Uterus (tissue), 4 donors: ENCODE measurements around the gene SDHC. TPM values are rescaled to one million over a fixed set of nuclear protein-coding genes. Genes with fewer than 3 reads are reported as not detected.

Experiments used
- DNase-seq, 2 donors: peaks; one replicate each; pipeline ENCODE4 v3.0.0-alpha.2; 2019 to 2020
- H3K27ac ChIP-seq, 2 donors: fragments of 200-600 bp; sonication (generic); 1 replicate in 1 of 2; 2 replicates in 1 of 2; pipeline ENCODE4 v1.5.1; 2016 to 2018
- H3K27me3 ChIP-seq, 2 donors: fragments of 200-600 bp; sonication (generic); one replicate each; pipeline ENCODE4 v1.5.1; 2018 to 2019; ENCODE audit warnings: control low read depth in 1 of 2
- H3K36me3 ChIP-seq, 2 donors: fragments of 200-600 bp; sonication (generic); one replicate each; pipeline ENCODE4 v1.5.1; 2019; ENCODE audit warnings: control low read depth in 1 of 2
- H3K4me1 ChIP-seq, 2 donors: fragments of 200-600 bp; sonication (generic); one replicate each; pipeline ENCODE4 v1.5.1; 2018 to 2019; ENCODE audit warnings: control low read depth in 1 of 2
- H3K4me3 ChIP-seq, 2 donors: fragments of 200-600 bp; sonication (generic); 1 replicate in 1 of 2; 2 replicates in 1 of 2; pipeline ENCODE4 v1.5.1; 2018 to 2019; ENCODE audit warnings: mild to moderate bottlenecking in 1 of 2
- H3K9me3 ChIP-seq, 2 donors: fragments of 200-600 bp; sonication (generic); one replicate each; pipeline ENCODE4 v1.5.1; 2019; ENCODE audit warnings: control low read depth in 1 of 2
- CTCF ChIP-seq, 4 experiments: fragments of 200-600 bp in 2 of 4; fragments of 450-650 bp in 2 of 4; sonication (generic) in 2 of 4; IDR thresholded peaks; one replicate each; pipeline ENCODE4 v1.5.1; 2016 to 2019; ENCODE audit warnings: antibody characterized with exemption in 4 of 4, mild to moderate bottlenecking in 2 of 4, moderate library complexity in 1 of 4
- POLR2A ChIP-seq, 2 donors: fragments of 450-650 bp; IDR thresholded peaks; one replicate each; pipeline ENCODE4 v1.6.1; 2016; ENCODE audit warnings: antibody characterized with exemption in 2 of 2, mild to moderate bottlenecking in 1 of 2, moderate library complexity in 1 of 2
- intact Hi-C: fragments of 100-400 bp; cut with DNase I; formaldehyde crosslinking; loops from one replicate; pipeline ENCODE4 v1.15.1; 2023; ENCODE audit warnings: low total_unique reads
- total RNA-seq, 4 donors: library from RNA; depleted of rRNA in 3 of 4; stranded (reverse); fragments of >200 nt in 3 of 4; gene quantifications; one replicate each; pipeline versions ENCODE4 v1.1.0 to v1.2.4, GENCODE V29; 2014 to 2023
- donor health status: DM: yes; HTN: yes; CAD: no.

SDHC gene
- total RNA-seq, 4 donors from 2014 or later = 28.5 to 127 (median 55.8) TPM

DNA sequence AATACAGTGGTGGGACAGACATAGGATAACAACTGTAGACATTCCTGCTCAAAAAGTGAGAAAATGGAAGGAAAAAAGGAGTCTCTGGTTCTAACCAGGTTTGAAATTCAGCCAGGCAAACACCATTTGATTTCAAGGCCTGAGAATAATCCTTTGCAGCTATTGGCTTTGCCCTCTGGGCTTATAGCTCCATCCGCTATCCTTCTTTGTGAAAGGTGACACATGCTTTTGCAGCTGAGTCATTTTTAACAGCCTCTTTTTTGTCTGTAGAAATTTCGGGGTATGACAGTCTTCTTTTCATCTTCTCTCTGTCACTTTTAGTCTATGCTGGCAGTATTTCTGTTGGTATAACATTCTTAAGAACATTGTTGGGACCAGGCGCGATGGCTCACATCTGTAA is 16.2 kb downstream of the SDHC start:
- no peak for DNase-seq
- intact Hi-C loops = no loop called here
- no peaks in the 10 kb centered on the region for H3K36me3 ChIP-seq
- no peak overlapping the region for H3K4me3 ChIP-seq
- TF ChIP-seq POLR2A (IDR thresholded peaks at IDR 0.05) = no peak
- TF ChIP-seq CTCF (IDR thresholded peaks at IDR 0.05) = no peak
- H3K27ac ChIP-seq = no peak overlapping the region
- H3K9me3 ChIP-seq = no peaks in the 10 kb centered on the region
- no peaks in the 10 kb centered on the region for H3K4me1 ChIP-seq
- no peaks in the 10 kb centered on the region for H3K27me3 ChIP-seq

GRCh38 chr1:161333166-161333565 is 19.0 kb downstream of the SDHC start:
- no peaks in the 10 kb centered on the region for H3K27me3 ChIP-seq
- no peak for DNase-seq
- H3K4me1 ChIP-seq = no peaks in the 10 kb centered on the region
- no peak overlapping the region for H3K27ac ChIP-seq
- intact Hi-C loops = no loop called here
- TF ChIP-seq CTCF (IDR thresholded peaks at IDR 0.05) = no peak
- TF ChIP-seq POLR2A (IDR thresholded peaks at IDR 0.05) = no peak
- H3K4me3 ChIP-seq = no peak overlapping the region
- no peaks in the 10 kb centered on the region for H3K9me3 ChIP-seq
- no peaks in the 10 kb centered on the region for H3K36me3 ChIP-seq

- DNase-seq = no peak
- no peak overlapping the region for H3K27ac ChIP-seq
- intact Hi-C loops = no loop called here
- TF ChIP-seq POLR2A (IDR thresholded peaks at IDR 0.05) (no peak), CTCF (IDR thresholded peaks at IDR 0.05) (no peak)
- H3K4me1 ChIP-seq = no peaks in the 10 kb centered on the region
- no peaks in the 10 kb centered on the region for H3K27me3 ChIP-seq
- H3K9me3 ChIP-seq = no peaks in the 10 kb centered on the region
- no peaks in the 10 kb centered on the region for H3K36me3 ChIP-seq
- no peak overlapping the region for H3K4me3 ChIP-seq
Measured at GRCh38 chr1:161335796-161336195, 21.6 kb downstream of the SDHC start.

GRCh38 chr1:161342177-161342576 is 28.0 kb downstream of the SDHC start:
- H3K36me3 ChIP-seq = no peaks in the 10 kb centered on the region
- H3K4me1 ChIP-seq = no peaks in the 10 kb centered on the region
- TF ChIP-seq POLR2A (IDR thresholded peaks at IDR 0.05) = no peak
- no peak for TF ChIP-seq CTCF (IDR thresholded peaks at IDR 0.05)
- intact Hi-C loops = no loop called here
- no peaks in the 10 kb centered on the region for H3K9me3 ChIP-seq
- DNase-seq = no peak
- no peaks in the 10 kb centered on the region for H3K27me3 ChIP-seq
- H3K4me3 ChIP-seq = no peak overlapping the region
- no peak overlapping the region for H3K27ac ChIP-seq

DNA sequence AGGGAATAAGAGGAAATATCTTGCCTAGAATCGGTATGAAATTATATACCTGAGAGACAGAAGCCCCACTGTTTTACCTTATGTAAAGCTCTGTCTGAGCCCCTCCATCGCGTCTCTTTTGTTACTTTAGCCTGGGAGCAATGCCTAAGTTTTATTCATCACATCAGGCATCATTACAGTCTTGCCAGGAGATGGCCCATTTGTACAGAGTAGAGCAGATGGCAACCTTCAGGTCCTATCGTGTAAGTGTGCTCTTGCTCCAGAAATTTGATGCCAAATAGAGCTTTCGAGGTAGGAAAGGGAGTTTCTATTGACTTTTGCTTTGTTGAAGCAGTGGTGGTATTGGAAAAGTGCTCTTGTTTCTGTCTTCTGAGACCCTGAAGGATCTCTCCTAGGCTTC is 28.6 kb downstream of the SDHC start:
- no peak overlapping the region for H3K4me3 ChIP-seq
- no peak for DNase-seq
- H3K27me3 ChIP-seq = no peaks in the 10 kb centered on the region
- no peak overlapping the region for H3K27ac ChIP-seq
- no peaks in the 10 kb centered on the region for H3K4me1 ChIP-seq
- no peaks in the 10 kb centered on the region for H3K9me3 ChIP-seq
- no peaks in the 10 kb centered on the region for H3K36me3 ChIP-seq
- no peak for TF ChIP-seq POLR2A (IDR thresholded peaks at IDR 0.05)
- TF ChIP-seq CTCF (IDR thresholded peaks at IDR 0.05) = no peak
- intact Hi-C loops = no loop called here
